Left ventricle myocardium inferior (tissue), 1 donor: ENCODE measurements around the gene MGLL. TPM values are rescaled to one million over a fixed set of nuclear protein-coding genes. Genes with fewer than 3 reads are reported as not detected.

Experiments used
- DNase-seq: peaks from one replicate; pipeline ENCODE4 v3.0.0-alpha.2; 2020
- H3K27ac ChIP-seq: fragments of 200-600 bp; replicated peaks from 2 replicates; pipeline ENCODE4 v1.8.0; 2021
- H3K27me3 ChIP-seq: fragments of 200-600 bp; 2 replicates; pipeline ENCODE4 v1.8.0; 2021; ENCODE audit warnings: low read depth
- H3K36me3 ChIP-seq: fragments of 200-600 bp; 2 replicates; pipeline ENCODE4 v1.8.0; 2021
- H3K4me1 ChIP-seq: fragments of 200-600 bp; 2 replicates; pipeline ENCODE4 v1.8.0; 2021
- H3K4me3 ChIP-seq: fragments of 200-600 bp; 2 replicates; pipeline ENCODE4 v1.8.0; 2021; ENCODE audit warnings: mild to moderate bottlenecking, moderate library complexity
- H3K9me3 ChIP-seq: fragments of 200-600 bp; replicated peaks from 2 replicates; pipeline ENCODE4 v1.8.0; 2021
- CTCF ChIP-seq: fragments of 200-600 bp; IDR thresholded peaks from 2 replicates; pipeline ENCODE4 v1.8.0; 2021; ENCODE audit warnings: antibody characterized with exemption, mild to moderate bottlenecking, borderline replicate concordance
- intact Hi-C: fragments of 100-400 bp; cut with micrococcal nuclease; formaldehyde crosslinking; loops from one replicate; pipeline ENCODE4 v1.11.0; 2022
- total RNA-seq: library from RNA; stranded (reverse); fragmentation: NEBNext Ultra II Directional; extraction: Animal tissue kit (Norgen Biotek cat#: 25700); gene quantifications from one replicate; pipeline ENCODE4 v1.2.1, GENCODE V29; 2021
- donor health status: DM: no; HTN: yes; CAD: no; lungs with severe emphysema.

Gene MGLL
- total RNA-seq, 1 donor from 2014 or later, result 67.0 TPM

GRCh38 chr3:127647845-127648204 is 174.5 kb downstream of the MGLL start:
- intact Hi-C loops, result no loop called here

GRCh38 chr3:127647166-127647844 is 175.0 kb downstream of the MGLL start:
- no peaks in the 10 kb centered on the region for H3K9me3 ChIP-seq
- H3K4me3 ChIP-seq, result no peak overlapping the region
- intact Hi-C loops, result no loop called here
- H3K27ac ChIP-seq, result no peak overlapping the region
- DNase-seq, result no peak
- no peaks in the 10 kb centered on the region for H3K36me3 ChIP-seq
- H3K27me3 ChIP-seq, result no peaks in the 10 kb centered on the region
- peaks cover 2% of the 10 kb centered on the region for H3K4me1 ChIP-seq
- TF ChIP-seq CTCF, result no peak

More at GRCh38 chr3:127647845-127648204, 174.5 kb downstream of the MGLL start:
- Histone ChIP-seq H3K27me3 (no peaks in the 10 kb centered on the region), H3K27ac (no peak overlapping the region), H3K4me1 (peaks cover 5% of the 10 kb centered on the region), H3K4me3 (no peak overlapping the region), H3K36me3 (no peaks in the 10 kb centered on the region), H3K9me3 (no peaks in the 10 kb centered on the region)
- no peak for DNase-seq
- TF ChIP-seq CTCF, result no peak

- Histone ChIP-seq H3K27ac (no peak overlapping the region), H3K36me3 (no peaks in the 10 kb centered on the region), H3K4me1 (no peaks in the 10 kb centered on the region), H3K4me3 (no peak overlapping the region), H3K27me3 (no peaks in the 10 kb centered on the region), H3K9me3 (no peaks in the 10 kb centered on the region)
- TF ChIP-seq CTCF, result no peak
- intact Hi-C loops, result no loop called here
- no peak for DNase-seq
These were observed 175.7 kb downstream of the MGLL start for GRCh38 chr3:127646501-127647046.

- Histone ChIP-seq H3K4me1 (no peaks in the 10 kb centered on the region), H3K36me3 (no peaks in the 10 kb centered on the region), H3K27me3 (no peaks in the 10 kb centered on the region), H3K27ac (no peak overlapping the region), H3K9me3 (no peaks in the 10 kb centered on the region), H3K4me3 (no peak overlapping the region)
- DNase-seq, result no peak
- TF ChIP-seq CTCF, result no peak
- intact Hi-C loops, result no loop called here
These were observed 176.8 kb downstream of the MGLL start for GRCh38 chr3:127645371-127646015.

GRCh38 chr3:127644641-127645370 is 177.5 kb downstream of the MGLL start:
- Histone ChIP-seq H3K4me3 (no peak overlapping the region), H3K4me1 (no peaks in the 10 kb centered on the region), H3K36me3 (no peaks in the 10 kb centered on the region), H3K27ac (no peak overlapping the region), H3K9me3 (no peaks in the 10 kb centered on the region), H3K27me3 (no peaks in the 10 kb centered on the region)
- intact Hi-C loops, result no loop called here
- no peak for TF ChIP-seq CTCF
- DNase-seq, result no peak
